Right atrium auricular region (tissue), 2 donors: ENCODE measurements around the gene MAPK1IP1L. TPM values are rescaled to one million over a fixed set of nuclear protein-coding genes. Genes with fewer than 3 reads are reported as not detected.

Experiments
- DNase-seq: peaks from one replicate; pipeline ENCODE4 v3.0.0-alpha.2; 2019; ENCODE audit warnings: low spot score
- H3K27ac ChIP-seq, 2 donors: fragments of 200-600 bp; sonication (generic); 1 replicate in 1 of 2; 2 replicates in 1 of 2; pipeline ENCODE4 v1.5.1; 2016 to 2019
- H3K27me3 ChIP-seq, 2 donors: fragments of 200-600 bp; sonication (generic); one replicate each; pipeline versions ENCODE4 v1.5.1 to v1.6.0; 2017 to 2019
- H3K36me3 ChIP-seq: fragments of 200-600 bp; sonication (generic); one replicate; pipeline ENCODE4 v1.5.1; 2016
- H3K4me1 ChIP-seq, 2 donors: fragments of 200-600 bp; sonication (generic); one replicate each; pipeline versions ENCODE4 v1.5.1 to v1.6.0; 2017 to 2019
- H3K4me3 ChIP-seq, 2 donors: fragments of 200-600 bp; sonication (generic); 1 replicate in 1 of 2; 2 replicates in 1 of 2; pipeline ENCODE4 v1.5.1; 2017 to 2019; ENCODE audit warnings: mild to moderate bottlenecking in 1 of 2, moderate library complexity in 1 of 2
- H3K9me3 ChIP-seq, 2 donors: fragments of 200-600 bp; sonication (generic); one replicate each; pipeline ENCODE4 v1.5.1; 2019
- CTCF ChIP-seq, 2 donors: fragments of 200-600 bp; sonication (generic); IDR thresholded peaks; one replicate each; pipeline ENCODE4 v1.5.1; 2019; ENCODE audit warnings: antibody characterized with exemption in 2 of 2
- total RNA-seq, 2 donors: library from RNA; depleted of rRNA; stranded (reverse); fragments of >200 nt; gene quantifications; one replicate each; pipeline ENCODE4 v1.1.0, GENCODE V29; 2016

Gene MAPK1IP1L
- total RNA-seq, 2 donors from 2014 or later = 81.2 to 111 TPM

GRCh38 chr14:55097881-55098560, 46.6 kb downstream of the MAPK1IP1L start:
- H3K9me3 ChIP-seq = no peaks in the 10 kb centered on the region
- H3K4me3 ChIP-seq = no peak overlapping the region
- H3K36me3 ChIP-seq = no peaks in the 10 kb centered on the region
- DNase-seq = no peak
- peak overlapping the region; percentile 1 to 27 for H3K27ac ChIP-seq
- no peaks in the 10 kb centered on the region for H3K27me3 ChIP-seq
- peaks cover 0 to 32% of the 10 kb centered on the region in 2 donors for H3K4me1 ChIP-seq
- TF ChIP-seq CTCF (IDR thresholded peaks at IDR 0.05) = no peak

- TF ChIP-seq CTCF (IDR thresholded peaks at IDR 0.05) = no peak
- H3K4me3 ChIP-seq = no peak overlapping the region
- H3K36me3 ChIP-seq = no peaks in the 10 kb centered on the region
- peak overlapping the region; percentile 1 to 27 for H3K27ac ChIP-seq
- no peaks in the 10 kb centered on the region for H3K27me3 ChIP-seq
- no peaks in the 10 kb centered on the region for H3K9me3 ChIP-seq
- no peak for DNase-seq
- H3K4me1 ChIP-seq = peaks cover 0 to 37% of the 10 kb centered on the region in 2 donors
Observed at GRCh38 chr14:55098561-55098898, 47.1 kb downstream of the MAPK1IP1L start.

- no peak for DNase-seq
- no peaks in the 10 kb centered on the region for H3K36me3 ChIP-seq
- TF ChIP-seq CTCF (IDR thresholded peaks at IDR 0.05) = no peak
- H3K9me3 ChIP-seq = no peaks in the 10 kb centered on the region
- no peak overlapping the region for H3K4me3 ChIP-seq
- H3K4me1 ChIP-seq = peaks cover 0 to 49% of the 10 kb centered on the region in 2 donors
- no peaks in the 10 kb centered on the region for H3K27me3 ChIP-seq
- H3K27ac ChIP-seq = peak overlapping the region; percentile 15 to 36
Observed at GRCh38 chr14:55099756-55100155, 48.3 kb downstream of the MAPK1IP1L start.

GRCh38 chr14:55101698-55102097, 50.3 kb downstream of the MAPK1IP1L start:
- no peak for DNase-seq
- Histone ChIP-seq H3K4me1 (peaks cover 0 to 65% of the 10 kb centered on the region in 2 donors), H3K27me3 (no peaks in the 10 kb centered on the region)

GRCh38 chr14:55102141-55102621, 50.7 kb downstream of the MAPK1IP1L start:
- no peaks in the 10 kb centered on the region for H3K9me3 ChIP-seq
- TF ChIP-seq CTCF (IDR thresholded peaks at IDR 0.05) = no peak
- peak; percentile 89 for DNase-seq
- H3K36me3 ChIP-seq = no peaks in the 10 kb centered on the region
- no peaks in the 10 kb centered on the region for H3K27me3 ChIP-seq
- peaks cover 0 to 69% of the 10 kb centered on the region in 2 donors for H3K4me1 ChIP-seq
- H3K27ac ChIP-seq = peak overlapping the region; percentile 89 to 93
- H3K4me3 ChIP-seq = no peak overlapping the region

More at GRCh38 chr14:55101698-55102097, 50.3 kb downstream of the MAPK1IP1L start:
- Histone ChIP-seq H3K36me3 (no peaks in the 10 kb centered on the region), H3K27ac (peak overlapping the region; percentile 89 to 93), H3K9me3 (no peaks in the 10 kb centered on the region), H3K4me3 (no peak overlapping the region)
- TF ChIP-seq CTCF (IDR thresholded peaks at IDR 0.05) = no peak
